Activated CD4-positive, alpha-beta T cell treated with anti-CD3 and anti-CD28 coated beads, Interleukin-2, amount 50 U/mL, for 24 hours (primary cell): ENCODE measurements around the gene CUEDC2.
"Not testable (repeated sequence)": the region's sequence is repeated elsewhere in the genome, so short reads cannot be mapped to it uniquely, and the experiment has no call there.

ENCODE experiments used
- DNase-seq, 2 donors: peaks; one replicate each; pipeline ENCODE4 v3.0.0-alpha.2; 2020; ENCODE audit warnings: low read depth in 1 of 2, low spot score in 1 of 2

CUEDC2 gene

DNA sequence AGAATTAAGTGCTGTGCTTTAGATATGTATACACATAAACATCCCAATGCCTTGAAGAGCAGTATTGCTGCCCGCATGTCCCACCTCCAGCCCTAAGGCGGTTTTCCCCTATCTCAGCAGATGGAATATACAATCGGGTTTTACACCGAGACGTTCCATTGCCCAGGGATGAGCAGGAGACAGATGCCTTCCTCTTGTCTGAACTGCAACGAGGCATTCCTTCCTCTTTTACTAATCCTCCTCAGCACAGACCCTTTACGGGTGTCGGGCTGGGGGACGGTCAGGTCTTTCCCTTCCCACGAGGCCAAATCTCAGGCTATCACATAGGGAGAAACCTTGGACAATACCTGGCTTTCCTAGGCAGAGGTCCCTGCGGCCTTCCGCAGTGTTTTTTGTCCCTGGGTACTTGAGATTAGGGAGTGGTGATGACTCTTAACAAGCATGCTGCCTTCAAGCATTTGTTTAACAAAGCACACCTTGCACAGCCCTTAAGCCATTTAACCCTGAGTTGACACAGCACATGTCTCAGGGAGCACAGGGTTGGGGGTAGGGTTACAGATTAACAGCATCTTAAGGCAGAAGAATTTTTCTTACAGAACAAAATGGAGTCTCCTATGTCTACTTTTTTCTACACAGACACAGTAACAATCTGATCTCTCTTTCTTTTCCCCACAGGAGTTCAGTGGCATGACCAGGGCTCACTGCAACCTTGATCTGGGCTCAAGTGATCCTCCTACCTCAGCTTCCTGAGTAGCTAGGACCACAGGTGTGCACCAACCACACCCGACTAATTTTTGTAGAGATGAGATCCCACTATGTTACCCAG, 22.5 kb upstream of the CUEDC2 start:
- not testable (repeated sequence) for DNase-seq

GRCh38 chr10:102453502-102453901, 21.1 kb upstream of the CUEDC2 start:
- no peak for DNase-seq

DNA sequence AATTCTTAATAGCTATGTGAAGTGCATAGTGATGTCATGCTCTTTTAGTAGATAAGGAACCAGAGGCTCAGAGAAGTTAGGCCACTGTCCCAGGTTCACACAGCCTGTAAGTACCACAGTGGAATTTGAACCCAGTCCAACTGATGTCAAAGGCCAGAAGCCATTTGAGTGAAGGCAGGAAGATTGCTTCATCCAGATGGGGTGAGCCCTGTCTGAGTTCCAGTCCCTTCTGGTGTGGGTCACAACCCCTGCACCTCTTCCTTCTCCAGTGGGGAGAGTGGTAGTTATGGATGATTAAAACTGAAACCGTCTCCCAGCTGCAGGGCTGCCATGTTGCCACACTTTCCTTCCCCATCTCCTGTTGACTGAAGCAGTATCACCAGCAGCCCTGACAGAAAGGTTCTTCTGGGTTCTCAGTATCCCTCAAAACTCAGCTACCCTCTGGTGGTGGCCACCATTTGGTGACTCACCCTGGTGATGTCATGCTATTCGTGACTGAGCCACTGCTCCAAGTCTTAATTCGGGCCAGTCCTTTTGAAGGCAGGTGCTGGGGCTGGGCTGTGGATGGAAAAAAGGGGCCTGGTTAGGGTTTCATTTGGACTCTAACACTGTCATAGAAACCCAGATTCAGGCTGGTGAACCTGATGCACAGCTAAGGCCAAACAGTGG, 20.4 kb upstream of the CUEDC2 start:
- DNase-seq = peak in 1 of 2 donors; percentile 68

DNA sequence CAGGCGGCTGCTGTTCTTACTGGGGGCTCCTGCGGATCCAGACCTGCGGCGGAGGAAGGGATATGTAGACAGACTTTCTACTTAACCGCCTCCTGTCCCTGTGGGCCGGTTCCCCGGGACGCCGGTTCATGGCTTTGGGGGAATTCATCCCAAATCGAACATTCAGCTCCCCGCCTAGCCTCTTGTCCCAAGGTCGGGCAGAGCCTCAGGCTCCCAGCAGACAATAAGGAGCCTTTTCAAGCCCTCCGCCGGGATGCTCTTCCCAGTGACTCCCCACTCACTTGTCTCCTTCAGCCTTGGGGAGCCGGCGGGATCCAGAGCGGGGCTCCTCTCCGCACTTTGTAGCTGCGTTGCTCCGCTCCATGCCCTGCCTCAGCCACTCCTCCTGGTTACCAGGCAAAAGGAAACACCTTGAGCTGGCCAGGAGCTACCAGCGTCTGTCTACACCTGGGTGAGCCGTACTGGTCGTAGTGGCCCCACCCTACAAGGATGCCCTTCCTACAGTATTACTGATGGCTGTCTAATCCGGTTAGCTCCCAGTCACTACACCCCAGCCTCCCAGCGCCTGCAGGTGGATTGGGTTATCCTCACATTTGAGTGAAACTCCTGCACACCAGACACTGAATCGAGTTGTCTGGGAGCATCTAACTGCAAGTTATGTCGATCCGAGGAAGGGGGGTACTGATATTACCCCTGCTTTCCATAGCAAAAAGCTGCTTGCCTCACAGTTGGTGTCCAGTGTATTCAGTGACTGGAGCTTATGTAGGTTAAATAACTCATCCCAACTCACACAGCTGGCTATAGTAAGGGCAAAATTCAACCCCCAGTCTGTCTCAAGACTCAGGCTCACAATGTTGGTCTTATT, 19.0 kb upstream of the CUEDC2 start, which contains the start of gene C10orf95:
C10orf95 (minus strand) TSS at position 439 of the 865 bp plus-strand sequence. CDS start 450 bp downstream, outside the sequence.
- no peak for DNase-seq

DNA sequence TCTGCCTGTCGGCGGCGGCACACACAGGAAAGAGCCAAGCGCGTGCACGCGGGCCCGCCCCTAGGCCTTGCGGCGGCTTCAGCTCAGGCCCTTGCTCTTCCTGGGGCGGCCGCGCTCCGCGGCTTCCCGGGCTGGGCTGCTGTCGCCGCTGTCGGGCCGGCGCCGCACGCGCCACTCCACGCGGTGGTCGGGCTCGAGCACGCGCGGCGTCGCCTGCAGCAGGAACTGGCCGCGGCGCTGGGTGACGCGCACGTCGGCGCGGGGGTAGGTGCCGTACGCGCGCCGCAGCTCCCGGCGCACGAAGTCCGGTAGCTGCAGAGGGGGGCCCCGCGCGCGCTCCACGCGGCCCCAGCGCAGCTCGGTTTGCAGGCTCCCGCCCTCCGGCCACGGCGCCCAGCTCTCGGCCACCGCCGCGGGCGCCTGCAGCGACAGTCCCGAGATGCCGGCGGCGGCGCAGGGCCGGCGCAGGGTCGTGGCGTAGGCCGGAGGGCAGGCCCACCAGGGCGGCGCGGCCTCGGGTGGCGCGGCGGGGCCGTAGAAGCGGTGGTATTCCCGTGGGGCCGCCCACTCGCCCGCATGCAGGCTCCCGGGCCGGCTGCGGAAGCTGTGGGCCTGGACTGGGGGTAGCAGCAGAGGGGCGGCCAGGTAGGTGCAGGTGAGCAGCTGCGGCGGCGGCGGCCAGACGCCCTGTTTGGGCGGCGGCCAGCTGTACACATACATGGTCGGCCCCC, 18.2 kb upstream of the CUEDC2 start:
- peak; percentile 65 to 68 for DNase-seq

DNA sequence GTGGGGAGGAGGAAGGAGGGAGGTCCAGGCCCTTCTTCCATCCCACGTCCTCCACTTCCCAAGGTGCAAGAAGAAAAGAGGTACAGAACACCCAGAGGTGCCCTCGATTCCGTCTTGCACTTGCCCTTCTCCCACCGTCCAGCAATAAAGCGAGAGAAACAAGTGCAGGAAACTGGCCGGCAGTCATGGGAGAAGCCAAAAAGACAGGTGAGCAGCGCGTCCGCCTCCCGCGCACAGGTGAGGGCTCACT, 17.7 kb upstream of the CUEDC2 start:
- DNase-seq = no peak

- peak; percentile 57 to 81 for DNase-seq
Measured at GRCh38 chr10:102449321-102450123, 17.1 kb upstream of the CUEDC2 start.

DNA sequence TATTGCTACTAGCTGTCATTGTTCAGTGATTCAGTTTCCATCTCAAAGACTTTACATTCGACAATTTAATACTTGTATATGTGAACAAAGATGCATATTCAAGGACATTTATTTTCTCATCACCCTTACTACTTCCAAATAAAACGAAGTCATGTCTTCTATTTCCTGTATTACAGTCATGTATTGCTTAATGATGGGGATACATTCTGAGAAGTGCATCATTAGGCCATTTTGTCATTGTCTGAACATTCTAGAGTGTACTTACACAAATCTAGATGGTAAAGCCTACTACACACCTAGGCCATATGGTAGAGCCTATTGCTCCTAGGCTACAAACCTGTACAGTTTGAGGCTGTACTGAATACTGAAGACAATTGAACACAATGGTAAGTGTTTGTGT, 12.5 kb upstream of the CUEDC2 start:
- no peak for DNase-seq

DNA sequence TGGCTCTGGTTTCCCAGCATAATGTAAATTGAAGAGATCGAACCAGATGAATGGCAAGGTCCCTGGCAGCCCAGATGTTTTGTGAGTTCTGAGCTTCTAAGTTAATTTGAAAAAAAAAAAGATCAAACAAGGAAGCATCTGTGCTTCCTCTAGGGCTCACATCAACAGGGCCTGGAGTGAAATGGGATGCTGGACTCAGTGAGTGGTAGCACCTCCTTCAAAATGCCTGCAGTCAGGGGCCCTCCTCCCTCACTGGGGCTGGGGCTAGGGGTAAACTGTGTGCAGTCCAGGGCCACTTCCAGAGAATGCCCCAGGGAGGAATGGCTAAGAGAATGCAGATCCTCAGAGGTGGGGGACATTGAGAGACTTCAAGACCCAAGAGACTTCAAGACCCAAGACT, 6.0 kb upstream of the CUEDC2 start:
- DNase-seq = no peak

DNA sequence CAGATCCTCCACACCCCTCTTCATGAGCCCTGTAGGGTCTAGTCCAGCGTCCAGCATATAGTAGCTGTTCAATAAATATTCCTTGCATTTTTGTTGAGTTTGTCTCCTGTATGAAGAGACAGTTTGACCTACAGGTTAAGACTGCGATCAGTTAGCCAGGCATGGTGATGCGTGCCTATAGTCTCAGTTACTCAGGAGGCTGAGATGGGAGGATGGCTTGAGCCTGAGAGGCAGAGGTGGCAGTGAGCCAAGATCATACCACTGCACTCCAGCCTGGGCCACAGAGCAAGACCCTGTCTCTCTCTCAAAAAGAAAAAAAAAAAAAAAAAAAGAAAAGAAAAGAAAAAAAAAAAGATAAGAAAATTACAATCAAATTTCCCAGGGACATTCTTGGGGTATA, 5.1 kb upstream of the CUEDC2 start:
- no peak for DNase-seq

GRCh38 chr10:102436312-102436711, 3.9 kb upstream of the CUEDC2 start:
- no peak for DNase-seq

DNA sequence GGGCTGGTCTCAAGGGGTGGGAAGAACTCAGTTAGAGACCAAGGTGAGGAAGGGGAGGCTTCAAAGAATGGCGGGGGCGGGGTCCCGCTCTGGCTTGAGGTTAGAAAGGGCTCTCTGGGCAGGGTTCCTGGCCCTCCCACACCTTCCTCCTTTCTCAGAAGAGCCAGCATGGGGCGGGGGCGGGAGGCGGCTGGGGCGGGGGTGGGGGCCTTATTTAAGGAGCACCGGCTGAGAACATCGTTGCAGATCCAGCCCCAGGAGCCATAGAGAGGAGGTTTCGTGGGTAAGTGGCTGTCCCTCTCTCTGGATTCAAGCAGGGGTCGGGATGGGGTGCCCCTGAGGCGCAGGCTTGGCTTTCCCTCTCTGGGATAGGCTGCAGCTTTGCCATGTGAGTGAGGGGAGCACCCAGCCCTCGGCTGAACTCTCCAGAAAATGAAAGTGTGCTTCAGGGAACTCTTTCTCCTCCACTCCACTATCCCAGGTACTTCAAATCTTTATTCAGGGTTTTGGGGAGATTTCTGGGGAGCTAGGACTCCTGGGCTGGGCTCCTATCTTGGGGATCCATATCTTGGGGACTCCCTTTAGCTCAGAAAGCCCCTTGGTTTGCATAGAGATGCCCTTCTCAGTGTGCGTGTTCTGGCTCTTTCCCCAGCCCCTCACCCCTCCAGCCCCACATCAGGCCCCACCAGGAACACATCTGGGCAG, 3.3 kb upstream of the CUEDC2 start:
- no peak for DNase-seq

GRCh38 chr10:102435133-102435497, 2.7 kb upstream of the CUEDC2 start:
- DNase-seq = no peak

DNA sequence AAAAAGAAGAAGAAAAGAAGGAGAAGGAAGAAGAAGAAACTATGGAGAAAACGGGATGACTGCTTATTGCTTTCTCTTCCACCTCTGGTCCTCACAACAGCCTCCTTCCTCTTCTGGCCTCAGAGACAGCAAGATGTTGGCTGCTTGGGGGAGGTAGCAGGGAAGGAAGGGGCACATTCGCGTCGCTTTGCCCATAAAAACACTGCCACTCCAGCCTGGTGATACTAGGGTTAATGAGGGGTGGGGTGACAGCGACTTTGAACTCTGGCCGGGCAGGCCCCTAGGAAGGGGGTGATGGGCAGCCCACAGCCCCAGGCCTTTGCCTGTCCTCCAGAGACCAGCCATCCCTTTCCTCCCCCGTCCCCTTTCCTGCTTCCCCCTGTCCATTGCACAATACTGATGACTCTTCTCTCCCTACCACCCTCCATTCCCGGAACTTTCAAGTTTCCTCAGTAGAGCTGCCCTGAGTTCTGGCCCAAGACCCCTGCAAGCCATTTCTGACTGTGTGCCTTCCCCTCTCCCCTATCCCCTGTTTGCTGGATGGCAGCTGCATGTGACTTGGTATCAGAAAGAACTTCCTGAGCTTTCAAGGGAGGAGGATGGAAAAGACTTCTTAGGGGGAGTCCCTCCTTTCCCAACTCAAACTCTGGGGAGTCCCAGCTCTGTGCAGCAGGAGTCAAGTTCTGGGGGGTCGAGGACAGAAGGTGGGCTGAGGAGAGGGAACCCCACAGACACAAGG, 2.2 kb upstream of the CUEDC2 start:
- no peak for DNase-seq

- DNase-seq = no peak
Measured at GRCh38 chr10:102433619-102434046, 1.3 kb upstream of the CUEDC2 start.

DNA sequence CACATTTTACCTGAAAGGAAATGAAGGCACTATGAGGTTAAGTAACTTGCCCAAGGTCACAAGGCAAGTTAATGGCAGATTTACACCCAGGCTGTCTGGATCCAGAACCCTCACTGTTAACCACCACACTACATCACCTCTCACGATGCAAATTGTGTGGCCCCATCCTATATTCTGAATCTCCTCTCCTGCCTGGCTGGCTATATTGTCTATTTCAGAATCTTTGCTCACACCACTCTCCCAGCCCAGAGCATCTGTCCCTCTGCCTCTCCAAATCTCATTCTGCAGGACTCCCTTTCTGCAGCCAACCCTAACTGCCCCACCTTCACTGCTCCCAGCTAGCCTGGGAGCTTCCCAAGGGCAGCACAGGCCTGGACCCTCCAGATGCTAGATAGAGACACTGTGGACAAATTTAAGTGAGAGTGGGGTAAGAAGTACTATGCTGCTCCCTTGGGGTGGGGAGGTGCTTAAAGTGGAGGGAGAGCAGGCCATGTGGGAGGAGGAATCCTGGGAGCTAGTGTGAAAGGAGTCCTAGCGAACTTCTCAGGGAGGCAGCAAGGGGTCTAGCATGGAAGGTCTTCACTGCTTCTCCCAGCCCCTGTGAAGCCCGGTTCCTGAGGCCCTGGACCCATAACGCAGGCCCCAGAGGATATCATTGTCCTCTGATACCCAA, 786 bp downstream of the CUEDC2 start:
- DNase-seq = no peak

DNA sequence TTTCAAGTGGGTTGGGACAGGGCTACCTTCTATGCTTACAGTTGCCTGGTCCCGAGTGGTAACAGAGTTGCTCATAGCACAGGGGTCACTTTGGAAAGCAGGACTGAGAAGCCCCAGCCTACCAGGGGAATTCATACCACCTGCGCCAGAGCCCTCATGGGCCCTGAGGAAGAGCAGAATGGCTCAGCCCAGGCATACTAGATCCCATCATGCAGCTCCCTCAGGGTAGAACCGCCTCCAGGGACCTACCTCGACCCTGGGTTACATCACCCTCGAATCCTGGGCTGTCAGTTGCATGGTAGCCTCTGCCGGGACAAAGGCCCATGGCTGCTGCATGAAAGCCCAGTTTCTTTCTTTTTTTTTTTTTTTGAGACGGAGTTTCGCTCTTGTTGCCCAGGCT, 2.9 kb downstream of the CUEDC2 start:
- DNase-seq = no peak

GRCh38 chr10:102426803-102427287, 5.5 kb downstream of the CUEDC2 start:
- no peak for DNase-seq
